BLaER1 (cell line): ENCODE measurements around the gene ASCC3.

Source experiments
- H3K27ac ChIP-seq: shearing (Covaris generic); formaldehyde crosslinking; 2 replicates; pipeline ENCODE4 v1.8.1; 2022
- H3K27me3 ChIP-seq: shearing (Covaris generic); formaldehyde crosslinking; 2 replicates; pipeline ENCODE4 v1.8.1; 2022
- H3K36me3 ChIP-seq: shearing (Covaris generic); formaldehyde crosslinking; 2 replicates; pipeline ENCODE4 v1.8.1; 2022
- H3K4me1 ChIP-seq: shearing (Covaris generic); formaldehyde crosslinking; 2 replicates; pipeline ENCODE4 v1.8.1; 2022
- H3K4me2 ChIP-seq: shearing (Covaris generic); formaldehyde crosslinking; 2 replicates; pipeline ENCODE4 v1.8.1; 2022
- H3K4me3 ChIP-seq: shearing (Covaris generic); formaldehyde crosslinking; 2 replicates; pipeline ENCODE4 v1.8.1; 2022
- H3K9ac ChIP-seq: shearing (Covaris generic); formaldehyde crosslinking; 2 replicates; pipeline ENCODE4 v1.8.1; 2022
- H3K9me3 ChIP-seq: shearing (Covaris generic); formaldehyde crosslinking; 2 replicates; pipeline ENCODE4 v1.8.1; 2022
- H4K20me1 ChIP-seq: shearing (Covaris generic); formaldehyde crosslinking; 2 replicates; pipeline ENCODE4 v1.8.1; 2022
- Cebpa-rat ChIP-seq: shearing (Covaris generic); IDR thresholded peaks from 2 replicates; pipeline ENCODE4 v1.8.1; 2022

The ASCC3 gene

GRCh38 chr6:100517633-100518032 is 363.5 kb downstream of the ASCC3 start:
- Histone ChIP-seq H3K4me2 (no peak overlapping the region), H4K20me1 (no peaks in the 10 kb centered on the region), H3K4me3 (no peak overlapping the region), H3K9me3 (no peaks in the 10 kb centered on the region), H3K27ac (no peak overlapping the region), H3K27me3 (no peaks in the 10 kb centered on the region), H3K36me3 (peaks cover 34% of the 10 kb centered on the region), H3K9ac (no peak overlapping the region), H3K4me1 (no peaks in the 10 kb centered on the region)
- no peak for TF ChIP-seq Cebpa-rat

GRCh38 chr6:100517106-100517505 is 364.0 kb downstream of the ASCC3 start:
- Histone ChIP-seq H3K4me2 (no peak overlapping the region), H3K9ac (no peak overlapping the region), H3K4me3 (no peak overlapping the region), H3K27me3 (no peaks in the 10 kb centered on the region), H3K4me1 (no peaks in the 10 kb centered on the region), H4K20me1 (no peaks in the 10 kb centered on the region), H3K36me3 (peaks cover 40% of the 10 kb centered on the region), H3K9me3 (no peaks in the 10 kb centered on the region), H3K27ac (no peak overlapping the region)
- no peak for TF ChIP-seq Cebpa-rat

GRCh38 chr6:100514660-100515059 is 366.5 kb downstream of the ASCC3 start:
- H3K4me1 ChIP-seq = no peaks in the 10 kb centered on the region
- H4K20me1 ChIP-seq = no peaks in the 10 kb centered on the region
- H3K4me3 ChIP-seq = no peak overlapping the region
- H3K27ac ChIP-seq = no peak overlapping the region
- H3K27me3 ChIP-seq = no peaks in the 10 kb centered on the region
- peaks cover 51% of the 10 kb centered on the region for H3K36me3 ChIP-seq
- no peaks in the 10 kb centered on the region for H3K9me3 ChIP-seq
- H3K9ac ChIP-seq = no peak overlapping the region
- no peak overlapping the region for H3K4me2 ChIP-seq
- TF ChIP-seq Cebpa-rat = no peak

- Histone ChIP-seq H3K4me2 (no peak overlapping the region), H3K4me1 (no peaks in the 10 kb centered on the region), H3K27ac (no peak overlapping the region), H4K20me1 (no peaks in the 10 kb centered on the region), H3K36me3 (peaks cover 60% of the 10 kb centered on the region), H3K4me3 (no peak overlapping the region), H3K27me3 (no peaks in the 10 kb centered on the region), H3K9ac (no peak overlapping the region), H3K9me3 (no peaks in the 10 kb centered on the region)
- no peak for TF ChIP-seq Cebpa-rat
These were observed 368.8 kb downstream of the ASCC3 start for GRCh38 chr6:100512203-100512862.

GRCh38 chr6:100509101-100509500 is 372.0 kb downstream of the ASCC3 start:
- H3K4me1 ChIP-seq = no peaks in the 10 kb centered on the region
- H3K27ac ChIP-seq = no peak overlapping the region
- H3K27me3 ChIP-seq = no peaks in the 10 kb centered on the region
- H3K9ac ChIP-seq = no peak overlapping the region
- no peaks in the 10 kb centered on the region for H3K9me3 ChIP-seq
- H3K4me2 ChIP-seq = no peak overlapping the region
- TF ChIP-seq Cebpa-rat = no peak
- H3K4me3 ChIP-seq = no peak overlapping the region
- H4K20me1 ChIP-seq = no peaks in the 10 kb centered on the region
- peaks cover 46% of the 10 kb centered on the region for H3K36me3 ChIP-seq

- no peaks in the 10 kb centered on the region for H3K27me3 ChIP-seq
- H3K4me2 ChIP-seq = no peak overlapping the region
- H3K27ac ChIP-seq = no peak overlapping the region
- H3K4me1 ChIP-seq = no peaks in the 10 kb centered on the region
- H3K9me3 ChIP-seq = no peaks in the 10 kb centered on the region
- H3K4me3 ChIP-seq = no peak overlapping the region
- no peaks in the 10 kb centered on the region for H4K20me1 ChIP-seq
- peaks cover 33% of the 10 kb centered on the region for H3K36me3 ChIP-seq
- TF ChIP-seq Cebpa-rat = no peak
- H3K9ac ChIP-seq = no peak overlapping the region
These were observed 374.5 kb downstream of the ASCC3 start for GRCh38 chr6:100506651-100507050.

- no peak for TF ChIP-seq Cebpa-rat
- H3K4me3 ChIP-seq = no peak overlapping the region
- no peaks in the 10 kb centered on the region for H3K9me3 ChIP-seq
- H3K9ac ChIP-seq = no peak overlapping the region
- H4K20me1 ChIP-seq = no peaks in the 10 kb centered on the region
- H3K4me2 ChIP-seq = no peak overlapping the region
- peaks cover 25% of the 10 kb centered on the region for H3K36me3 ChIP-seq
- no peaks in the 10 kb centered on the region for H3K27me3 ChIP-seq
- H3K4me1 ChIP-seq = no peaks in the 10 kb centered on the region
- H3K27ac ChIP-seq = no peak overlapping the region
These were observed 376.1 kb downstream of the ASCC3 start for GRCh38 chr6:100504786-100505737.

- H3K9me3 ChIP-seq = no peaks in the 10 kb centered on the region; the same call in 1 of the 2 replicates
- no peak for TF ChIP-seq Cebpa-rat
- no peak overlapping the region for H3K4me2 ChIP-seq
- no peak overlapping the region for H3K9ac ChIP-seq
- peaks cover 10% of the 10 kb centered on the region for H3K36me3 ChIP-seq
- H3K4me3 ChIP-seq = no peak overlapping the region
- no peak overlapping the region for H3K27ac ChIP-seq
- H3K27me3 ChIP-seq = no peaks in the 10 kb centered on the region
- H3K4me1 ChIP-seq = no peaks in the 10 kb centered on the region
- H4K20me1 ChIP-seq = no peaks in the 10 kb centered on the region
These were observed 378.0 kb downstream of the ASCC3 start for GRCh38 chr6:100503043-100503705.

- Histone ChIP-seq H3K27me3 (no peaks in the 10 kb centered on the region), H3K4me2 (no peak overlapping the region), H4K20me1 (no peaks in the 10 kb centered on the region), H3K4me1 (no peaks in the 10 kb centered on the region), H3K9ac (no peak overlapping the region), H3K27ac (no peak overlapping the region), H3K4me3 (no peak overlapping the region), H3K36me3 (no peaks in the 10 kb centered on the region), H3K9me3 (peaks cover 4% of the 10 kb centered on the region; the same call in 1 of the 2 replicates)
- TF ChIP-seq Cebpa-rat = no peak
These were observed 387.8 kb downstream of the ASCC3 start for GRCh38 chr6:100493206-100493888.
